GM13976 (cell line): ENCODE measurements around the gene EBPL.

Source experiments
- DNase-seq: peaks from one replicate; pipeline ENCODE4 v3.0.0; 2012; ENCODE audit warnings: low spot score
- CTCF ChIP-seq: IDR thresholded peaks from 2 replicates; pipeline ENCODE4 v1.5.1; 2012; ENCODE audit warnings: borderline replicate concordance, mild to moderate bottlenecking; ENCODE audit not compliant: insufficient read depth; ENCODE audit errors: extremely low read depth, missing control alignments, control extremely low read depth
- in situ Hi-C: fragments of 300-500 bp; cut with MboI; formaldehyde crosslinking; loops from one replicate; pipeline ENCODE4 v1.12.0; 2022; ENCODE audit warnings: low sequenced_read_pairs, mixed read lengths, inconsistent platforms; ENCODE audit not compliant: unreplicated experiment

The EBPL gene

GRCh38 chr13:49655906-49656305 lies 35.4 kb downstream of the EBPL start:
- no peak for TF ChIP-seq CTCF
- in situ Hi-C loops: loop anchor here (10.0 kb wide), 1 partner anchor 189 kb away; no protein-coding TSS in a partner anchor
- DNase-seq: no peak

GRCh38 chr13:49654011-49654410 lies 37.3 kb downstream of the EBPL start:
- TF ChIP-seq CTCF: no peak
- no peak for DNase-seq
- in situ Hi-C loops: loop anchor here (10.0 kb wide), 1 partner anchor 191 kb away; no protein-coding TSS in a partner anchor

GRCh38 chr13:49653478-49653877 lies 37.8 kb downstream of the EBPL start:
- in situ Hi-C loops: loop anchor here (10.0 kb wide), 1 partner anchor 191 kb away; no protein-coding TSS in a partner anchor
- no peak for TF ChIP-seq CTCF
- no peak for DNase-seq

- in situ Hi-C loops: loop anchor here (10.0 kb wide), 1 partner anchor 192 kb away; no protein-coding TSS in a partner anchor
- DNase-seq: peak; percentile 66
- peak; percentile 37 for TF ChIP-seq CTCF
These were observed 38.7 kb downstream of the EBPL start for GRCh38 chr13:49652355-49653305.

- TF ChIP-seq CTCF: no peak
- DNase-seq: no peak
- in situ Hi-C loops: loop anchor here (10.0 kb wide), 1 partner anchor 193 kb away; no protein-coding TSS in a partner anchor
These were observed 39.5 kb downstream of the EBPL start for GRCh38 chr13:49651570-49652354.

GRCh38 chr13:49649963-49650312 lies 41.3 kb downstream of the EBPL start:
- no peak for TF ChIP-seq CTCF
- in situ Hi-C loops: loop anchor here (10.0 kb wide), 1 partner anchor 195 kb away; no protein-coding TSS in a partner anchor
- DNase-seq: no peak
